Measurements from ENCODE around the gene TMEM164. TPM values are rescaled to one million over a fixed set of nuclear protein-coding genes. Genes with fewer than 3 reads are reported as not detected.

The TMEM164 gene
- total RNA-seq, 4 donors from 2014 or later: 29.3 to 64.7 (median 44.6) TPM

- TF ChIP-seq, protein P1, sequence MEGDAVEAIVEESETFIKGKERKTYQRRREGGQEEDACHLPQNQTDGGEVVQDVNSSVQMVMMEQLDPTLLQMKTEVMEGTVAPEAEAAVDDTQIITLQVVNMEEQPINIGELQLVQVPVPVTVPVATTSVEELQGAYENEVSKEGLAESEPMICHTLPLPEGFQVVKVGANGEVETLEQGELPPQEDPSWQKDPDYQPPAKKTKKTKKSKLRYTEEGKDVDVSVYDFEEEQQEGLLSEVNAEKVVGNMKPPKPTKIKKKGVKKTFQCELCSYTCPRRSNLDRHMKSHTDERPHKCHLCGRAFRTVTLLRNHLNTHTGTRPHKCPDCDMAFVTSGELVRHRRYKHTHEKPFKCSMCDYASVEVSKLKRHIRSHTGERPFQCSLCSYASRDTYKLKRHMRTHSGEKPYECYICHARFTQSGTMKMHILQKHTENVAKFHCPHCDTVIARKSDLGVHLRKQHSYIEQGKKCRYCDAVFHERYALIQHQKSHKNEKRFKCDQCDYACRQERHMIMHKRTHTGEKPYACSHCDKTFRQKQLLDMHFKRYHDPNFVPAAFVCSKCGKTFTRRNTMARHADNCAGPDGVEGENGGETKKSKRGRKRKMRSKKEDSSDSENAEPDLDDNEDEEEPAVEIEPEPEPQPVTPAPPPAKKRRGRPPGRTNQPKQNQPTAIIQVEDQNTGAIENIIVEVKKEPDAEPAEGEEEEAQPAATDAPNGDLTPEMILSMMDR (IDR thresholded peaks at IDR 0.05; ENCODE audit: low read depth): no peak
Observed at GRCh38 chrX:110044346-110045249, 41.7 kb downstream of the TMEM164 start.

- TF ChIP-seq, protein P1 (IDR thresholded peaks at IDR 0.05; ENCODE audit: low read depth): no peak
Observed at GRCh38 chrX:110045421-110045820, 42.5 kb downstream of the TMEM164 start.

DNA sequence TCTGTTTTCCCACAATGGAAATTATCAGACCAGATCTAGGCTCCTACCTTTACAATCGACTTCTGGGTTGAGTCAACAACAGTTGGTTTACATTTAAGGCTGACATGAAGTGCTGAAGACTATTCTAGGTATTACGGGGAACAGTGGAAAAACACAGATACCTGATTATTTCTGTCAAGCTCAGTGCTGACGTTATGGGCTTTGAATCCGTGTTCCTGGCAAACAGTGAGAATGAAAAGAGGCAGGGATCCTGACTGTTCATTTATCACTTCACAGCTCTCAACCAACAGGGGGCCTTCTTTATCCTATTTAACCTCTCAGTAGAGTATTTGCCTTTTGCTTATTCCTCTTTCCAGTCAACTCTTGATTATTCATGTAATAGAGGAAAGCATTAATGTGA, 43.1 kb downstream of the TMEM164 start:
- TF ChIP-seq, protein P1 (IDR thresholded peaks at IDR 0.05; ENCODE audit: low read depth): no peak

GRCh38 chrX:110046971-110047370, 44.1 kb downstream of the TMEM164 start:
- TF ChIP-seq, protein P1 (IDR thresholded peaks at IDR 0.05; ENCODE audit: low read depth): no peak

GRCh38 chrX:110049096-110049495, 46.2 kb downstream of the TMEM164 start:
- TF ChIP-seq, protein P1 (IDR thresholded peaks at IDR 0.05; ENCODE audit: low read depth): no peak

DNA sequence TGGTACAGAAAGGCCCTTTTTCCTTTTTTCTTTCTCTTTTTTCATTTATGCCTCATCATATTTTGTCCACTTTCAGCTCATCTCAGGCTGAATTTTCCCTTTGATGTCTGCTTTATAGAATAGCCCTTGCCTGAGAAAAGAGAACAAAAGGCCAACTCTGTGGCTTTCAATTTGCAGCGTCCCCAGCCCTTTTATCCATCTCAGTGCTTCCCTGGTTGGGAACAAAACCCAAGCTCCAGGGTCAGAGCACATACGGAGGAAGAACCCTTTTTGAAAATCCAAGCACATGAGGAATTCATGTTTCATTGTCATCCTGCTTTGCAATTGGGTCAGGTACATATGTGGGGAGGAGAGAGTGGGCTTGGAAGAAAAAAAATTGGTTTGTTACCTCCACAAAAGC, 47.5 kb downstream of the TMEM164 start:
- TF ChIP-seq, protein P1 (IDR thresholded peaks at IDR 0.05; ENCODE audit: low read depth): no peak

DNA sequence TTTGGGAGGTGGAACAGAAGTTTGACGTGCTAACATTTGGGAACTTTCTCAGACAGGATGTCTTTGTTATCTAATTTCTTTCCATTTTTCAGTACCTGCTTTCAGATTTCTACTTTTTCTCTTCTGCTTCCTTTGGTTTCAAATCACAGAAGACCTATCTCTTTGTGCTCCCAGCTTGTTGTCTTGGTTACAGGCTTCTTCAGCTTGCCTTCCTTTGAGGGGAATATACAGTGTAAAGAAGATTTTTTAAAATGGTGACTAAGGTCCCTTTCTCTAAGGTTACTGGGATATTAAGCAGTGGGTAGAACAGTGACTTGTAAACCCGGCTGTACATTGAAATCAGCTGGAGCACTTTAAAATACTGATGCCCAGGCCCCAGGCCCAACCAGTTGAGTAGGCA, 48.0 kb downstream of the TMEM164 start:
- TF ChIP-seq, protein P1 (IDR thresholded peaks at IDR 0.05; ENCODE audit: low read depth): no peak

Data from subcutaneous adipose tissue (tissue), 4 donors.